GM21529 (cell line): ENCODE data around the gene PEMT.
"Not testable (repeated sequence)": the region's sequence is repeated elsewhere in the genome, so short reads cannot be mapped to it uniquely, and the experiment has no call there.

Source experiments
- ATAC-seq: cut with Tn5 transposase; IDR thresholded peaks from one replicate; pipeline ENCODE4 v1.9.1; 2021; ENCODE audit not compliant: unreplicated experiment

The PEMT gene

GRCh38 chr17:17465878-17466277 is 125.6 kb downstream of the PEMT start:
- ATAC-seq = not testable (repeated sequence)

GRCh38 chr17:17463821-17464220 is 127.7 kb downstream of the PEMT start:
- no peak for ATAC-seq

- ATAC-seq = no peak
Observed at GRCh38 chr17:17462048-17462824, 129.3 kb downstream of the PEMT start.

GRCh38 chr17:17460038-17460437 is 131.5 kb downstream of the PEMT start:
- no peak for ATAC-seq

- ATAC-seq = no peak
Observed at GRCh38 chr17:17457680-17458079, 133.8 kb downstream of the PEMT start.

- ATAC-seq = no peak
Observed at GRCh38 chr17:17456251-17456650, 135.3 kb downstream of the PEMT start.
